Measurements from ENCODE around the gene CNTN5.

- TF ChIP-seq BACH2 (CRISPR knock-in tag; IDR thresholded peaks at IDR 0.05; ENCODE audit: borderline replicate concordance) (no peak), ZC3H10 (CRISPR knock-in tag; IDR thresholded peaks at IDR 0.05) (no peak), POU6F1 (CRISPR knock-in tag; IDR thresholded peaks at IDR 0.05; ENCODE audit: borderline replicate concordance, low read depth) (no peak)
Observed at GRCh38 chr11:99814738-99815137, 794.0 kb downstream of the CNTN5 start.

All from SK-N-SH treated with all-trans-retinoic acid at 6 μM for 48 hours (cell line).